ENCODE results near the gene MESP1. TPM values are rescaled to one million over a fixed set of nuclear protein-coding genes. Genes with fewer than 3 reads are reported as not detected.
"Not testable (repeated sequence)": the region's sequence is repeated elsewhere in the genome, so short reads cannot be mapped to it uniquely, and the experiment has no call there.

Gene MESP1
- polyA plus RNA-seq, 1 donor from 2014 or later: 1.8 TPM

- H3K4me1 Mint-ChIP-seq: peaks cover 10 to 18% (median 13%) of the 10 kb centered on the region in 3 donors
- peak overlapping the region in 1 of 3 donors; percentile 31 for H3K27ac Mint-ChIP-seq
- peaks cover 5% of the 10 kb centered on the region for H3K27me3 Mint-ChIP-seq
- peaks cover 4% of the 10 kb centered on the region for H3K36me3 Mint-ChIP-seq
- peak overlapping the region in 1 of 4 donors; percentile 74 for H3K4me3 Mint-ChIP-seq
- H3K9me3 Mint-ChIP-seq: peaks cover 4 to 11% (median 5%) of the 10 kb centered on the region in 3 donors
Measured at GRCh38 chr15:89784686-89784960, 33.6 kb upstream of the MESP1 start.

- Mint-ChIP-seq H3K4me1 (peaks cover 10 to 18% (median 13%) of the 10 kb centered on the region in 3 donors), H3K4me3 (peak overlapping the region in 2 of 4 donors; percentile 22 to 74), H3K27me3 (peaks cover 5% of the 10 kb centered on the region), H3K36me3 (peaks cover 4% of the 10 kb centered on the region), H3K27ac (peak overlapping the region in 1 of 3 donors; percentile 31), H3K9me3 (peaks cover 4 to 11% (median 5%) of the 10 kb centered on the region in 3 donors)
Measured at GRCh38 chr15:89783861-89784685, 33.0 kb upstream of the MESP1 start.

GRCh38 chr15:89783111-89783860 lies 32.2 kb upstream of the MESP1 start:
- Mint-ChIP-seq H3K4me3 (peak overlapping the region in 1 of 4 donors; percentile 47), H3K4me1 (peaks cover 10 to 18% (median 13%) of the 10 kb centered on the region in 3 donors), H3K27me3 (peaks cover 5% of the 10 kb centered on the region), H3K36me3 (peaks cover 4% of the 10 kb centered on the region), H3K9me3 (peaks cover 4 to 10% (median 5%) of the 10 kb centered on the region in 3 donors), H3K27ac (peak overlapping the region in 1 of 3 donors; percentile 47)

GRCh38 chr15:89782619-89782950 lies 31.5 kb upstream of the MESP1 start:
- not testable (repeated sequence) for H3K4me3 Mint-ChIP-seq, H3K27ac Mint-ChIP-seq, H3K36me3 Mint-ChIP-seq

GRCh38 chr15:89781891-89782618 lies 31.0 kb upstream of the MESP1 start:
- Mint-ChIP-seq H3K27me3 (peaks cover 5% of the 10 kb centered on the region), H3K27ac (no peak overlapping the region), H3K4me1 (peaks cover 10 to 18% (median 13%) of the 10 kb centered on the region in 3 donors), H3K9me3 (peaks cover 0 to 1% (median 0%) of the 10 kb centered on the region in 3 donors), H3K36me3 (peaks cover 4% of the 10 kb centered on the region), H3K4me3 (peak overlapping the region in 2 of 4 donors; percentile 47 to 73)

More at GRCh38 chr15:89782619-89782950, 31.5 kb upstream of the MESP1 start:
- peaks cover 10 to 18% (median 13%) of the 10 kb centered on the region in 3 donors for H3K4me1 Mint-ChIP-seq
- H3K27me3 Mint-ChIP-seq, H3K9me3 Mint-ChIP-seq: not testable (repeated sequence)

GRCh38 chr15:89781055-89781454 lies 30.0 kb upstream of the MESP1 start:
- Mint-ChIP-seq H3K36me3 (peaks cover 4% of the 10 kb centered on the region), H3K27me3 (peaks cover 5% of the 10 kb centered on the region), H3K9me3 (no peaks in the 10 kb centered on the region), H3K4me3 (peak overlapping the region in 2 of 4 donors; percentile 33 to 68), H3K27ac (no peak overlapping the region), H3K4me1 (peaks cover 10 to 18% (median 13%) of the 10 kb centered on the region in 3 donors)

GRCh38 chr15:89780601-89781000 lies 29.6 kb upstream of the MESP1 start:
- peak overlapping the region in 3 of 4 donors; percentile 19 to 68 (median 58) for H3K4me3 Mint-ChIP-seq
- no peak overlapping the region for H3K27ac Mint-ChIP-seq

GRCh38 chr15:89778861-89779260 lies 27.8 kb upstream of the MESP1 start:
- Mint-ChIP-seq H3K9me3 (no peaks in the 10 kb centered on the region), H3K4me3 (no peak overlapping the region), H3K36me3 (no peaks in the 10 kb centered on the region), H3K27ac (no peak overlapping the region), H3K27me3 (peaks cover 12% of the 10 kb centered on the region), H3K4me1 (peaks cover 10 to 21% (median 13%) of the 10 kb centered on the region in 3 donors)

More at GRCh38 chr15:89780601-89781000, 29.6 kb upstream of the MESP1 start:
- no peaks in the 10 kb centered on the region for H3K36me3 Mint-ChIP-seq
- peaks cover 10% of the 10 kb centered on the region for H3K27me3 Mint-ChIP-seq
- peaks cover 10 to 18% (median 13%) of the 10 kb centered on the region in 3 donors for H3K4me1 Mint-ChIP-seq
- H3K9me3 Mint-ChIP-seq: no peaks in the 10 kb centered on the region

GRCh38 chr15:89777782-89778380 lies 26.8 kb upstream of the MESP1 start:
- no peaks in the 10 kb centered on the region for H3K9me3 Mint-ChIP-seq
- no peak overlapping the region for H3K27ac Mint-ChIP-seq
- peaks cover 9 to 18% (median 10%) of the 10 kb centered on the region in 3 donors for H3K4me1 Mint-ChIP-seq
- H3K36me3 Mint-ChIP-seq: no peaks in the 10 kb centered on the region
- H3K4me3 Mint-ChIP-seq: peak overlapping the region in 2 of 4 donors; percentile 38 to 49
- peaks cover 12% of the 10 kb centered on the region for H3K27me3 Mint-ChIP-seq

- Mint-ChIP-seq H3K4me1 (peaks cover 9 to 15% (median 10%) of the 10 kb centered on the region in 3 donors), H3K4me3 (peak overlapping the region in 2 of 4 donors; percentile 38 to 55), H3K36me3 (no peaks in the 10 kb centered on the region), H3K27ac (no peak overlapping the region), H3K27me3 (peaks cover 12% of the 10 kb centered on the region), H3K9me3 (no peaks in the 10 kb centered on the region)
Measured at GRCh38 chr15:89777073-89777751, 26.2 kb upstream of the MESP1 start.

GRCh38 chr15:89776274-89777072 lies 25.4 kb upstream of the MESP1 start, which contains the start of gene MESP2:
MESP2 (plus strand) TSS chr15:89776332; CDS start chr15:89776358, 26 bp downstream.
- peak within 1 kb of the TSS; percentile 38 to 78 (median 70) for H3K4me3 Mint-ChIP-seq
- no peaks in the 10 kb centered on the region for H3K36me3 Mint-ChIP-seq
- H3K9me3 Mint-ChIP-seq: no peaks in the 10 kb centered on the region
- H3K27ac Mint-ChIP-seq: no peak within 1 kb of the TSS
- peaks cover 12% of the 10 kb centered on the region for H3K27me3 Mint-ChIP-seq
- H3K4me1 Mint-ChIP-seq: peaks cover 9 to 11% (median 10%) of the 10 kb centered on the region in 3 donors

GRCh38 chr15:89775815-89776214 lies 24.8 kb upstream of the MESP1 start:
- H3K9me3 Mint-ChIP-seq: no peaks in the 10 kb centered on the region
- peaks cover 8% of the 10 kb centered on the region for H3K27me3 Mint-ChIP-seq
- H3K4me1 Mint-ChIP-seq: peaks cover 4 to 6% (median 5%) of the 10 kb centered on the region in 3 donors
- H3K36me3 Mint-ChIP-seq: no peaks in the 10 kb centered on the region
- H3K4me3 Mint-ChIP-seq: peak overlapping the region in 2 of 4 donors; percentile 48 to 73
- H3K27ac Mint-ChIP-seq: no peak overlapping the region

- peaks cover 7% of the 10 kb centered on the region for H3K27me3 Mint-ChIP-seq
- H3K4me1 Mint-ChIP-seq: peaks cover 0 to 2% (median 0%) of the 10 kb centered on the region in 3 donors
- no peak overlapping the region for H3K4me3 Mint-ChIP-seq
- H3K27ac Mint-ChIP-seq: no peak overlapping the region
- H3K36me3 Mint-ChIP-seq: no peaks in the 10 kb centered on the region
- H3K9me3 Mint-ChIP-seq: no peaks in the 10 kb centered on the region
Measured at GRCh38 chr15:89774492-89774891, 23.4 kb upstream of the MESP1 start.

All from IgD-negative memory B cell (primary cell).